GM12874 (cell line): ENCODE results near the gene PSMG3.

Experiments
- CTCF ChIP-seq: IDR thresholded peaks from 2 replicates; pipeline ENCODE4 v1.5.1; 2011; ENCODE audit warnings: low read depth, mild to moderate bottlenecking, control low read depth, low read length, moderate library complexity; ENCODE audit not compliant: insufficient read depth

PSMG3 gene

DNA sequence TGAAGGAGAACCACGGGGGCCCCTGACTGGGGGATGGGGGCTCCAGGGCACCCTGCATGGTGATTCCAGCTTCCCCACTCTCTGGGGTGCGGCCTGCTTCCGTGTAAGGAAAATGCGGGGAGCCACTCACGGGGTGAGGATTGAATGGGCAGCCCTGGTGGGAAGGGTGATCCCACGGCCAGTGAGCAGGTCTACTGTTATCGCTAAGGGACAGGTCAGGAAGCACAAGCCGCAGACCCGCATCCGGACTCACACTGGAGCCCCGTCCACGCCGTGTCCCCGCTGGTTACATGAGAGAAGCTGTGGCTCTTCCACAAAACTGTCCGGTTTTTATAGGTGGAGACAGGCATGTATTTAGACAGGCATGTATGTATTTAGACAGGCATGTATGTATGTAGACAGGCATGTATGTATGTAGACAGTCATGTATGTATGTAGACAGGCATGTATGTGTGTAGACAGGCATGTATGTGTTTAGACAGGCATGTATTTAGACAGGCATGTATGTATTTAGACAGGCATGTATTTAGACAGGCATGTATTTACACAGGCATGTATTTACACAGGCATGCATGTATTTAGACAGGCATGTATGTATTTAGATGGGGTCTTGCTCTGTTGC, 5.7 kb downstream of the PSMG3 start:
- no peak for TF ChIP-seq CTCF

DNA sequence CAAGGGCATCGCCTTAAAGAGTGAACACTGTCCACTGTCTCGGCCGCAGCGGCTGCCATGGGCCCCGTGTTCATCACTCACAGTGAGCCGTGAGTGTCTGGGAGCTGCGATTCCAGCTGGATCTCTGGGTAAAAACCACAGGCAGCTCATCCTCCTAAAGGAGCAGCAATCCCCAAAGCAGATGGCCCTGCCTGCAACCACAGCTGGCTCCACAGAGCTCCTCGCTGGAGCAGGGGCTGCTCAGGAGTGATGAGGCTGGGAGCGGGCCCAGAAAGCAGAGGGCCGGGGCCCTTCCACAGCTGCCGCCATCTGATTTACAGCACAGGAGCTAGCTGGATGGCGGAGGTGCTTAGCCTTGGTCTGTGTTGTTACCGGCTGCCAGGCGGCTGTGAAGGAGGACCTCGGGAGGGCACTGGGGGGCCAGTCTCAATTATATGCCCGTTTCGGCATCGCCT, 7.2 kb downstream of the PSMG3 start:
- no peak for TF ChIP-seq CTCF

GRCh38 chr7:1562116-1562515, 7.7 kb downstream of the PSMG3 start:
- TF ChIP-seq CTCF = no peak

GRCh38 chr7:1561036-1561940, 8.5 kb downstream of the PSMG3 start:
- TF ChIP-seq CTCF = no peak

DNA sequence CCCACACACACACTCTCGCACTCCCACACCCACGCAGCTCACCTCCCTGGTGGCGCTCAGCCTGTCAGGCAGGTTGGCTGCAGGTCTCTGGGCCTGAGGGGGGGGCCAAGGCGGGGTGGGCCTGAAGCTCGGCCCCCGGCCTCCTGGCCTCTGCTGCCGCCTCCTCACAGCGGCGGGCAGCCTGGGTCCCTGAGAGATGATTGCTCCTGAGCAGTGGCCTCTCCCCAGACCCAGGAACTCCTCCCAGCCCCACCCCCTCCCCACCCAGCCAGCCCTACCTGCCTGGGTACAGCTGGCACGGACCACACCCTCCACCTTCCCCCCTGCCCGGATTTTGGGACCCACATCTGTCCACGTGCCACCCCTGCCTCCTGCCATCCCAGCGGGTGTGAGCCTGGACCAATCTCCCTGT, 9.2 kb downstream of the PSMG3 start:
- no peak for TF ChIP-seq CTCF

DNA sequence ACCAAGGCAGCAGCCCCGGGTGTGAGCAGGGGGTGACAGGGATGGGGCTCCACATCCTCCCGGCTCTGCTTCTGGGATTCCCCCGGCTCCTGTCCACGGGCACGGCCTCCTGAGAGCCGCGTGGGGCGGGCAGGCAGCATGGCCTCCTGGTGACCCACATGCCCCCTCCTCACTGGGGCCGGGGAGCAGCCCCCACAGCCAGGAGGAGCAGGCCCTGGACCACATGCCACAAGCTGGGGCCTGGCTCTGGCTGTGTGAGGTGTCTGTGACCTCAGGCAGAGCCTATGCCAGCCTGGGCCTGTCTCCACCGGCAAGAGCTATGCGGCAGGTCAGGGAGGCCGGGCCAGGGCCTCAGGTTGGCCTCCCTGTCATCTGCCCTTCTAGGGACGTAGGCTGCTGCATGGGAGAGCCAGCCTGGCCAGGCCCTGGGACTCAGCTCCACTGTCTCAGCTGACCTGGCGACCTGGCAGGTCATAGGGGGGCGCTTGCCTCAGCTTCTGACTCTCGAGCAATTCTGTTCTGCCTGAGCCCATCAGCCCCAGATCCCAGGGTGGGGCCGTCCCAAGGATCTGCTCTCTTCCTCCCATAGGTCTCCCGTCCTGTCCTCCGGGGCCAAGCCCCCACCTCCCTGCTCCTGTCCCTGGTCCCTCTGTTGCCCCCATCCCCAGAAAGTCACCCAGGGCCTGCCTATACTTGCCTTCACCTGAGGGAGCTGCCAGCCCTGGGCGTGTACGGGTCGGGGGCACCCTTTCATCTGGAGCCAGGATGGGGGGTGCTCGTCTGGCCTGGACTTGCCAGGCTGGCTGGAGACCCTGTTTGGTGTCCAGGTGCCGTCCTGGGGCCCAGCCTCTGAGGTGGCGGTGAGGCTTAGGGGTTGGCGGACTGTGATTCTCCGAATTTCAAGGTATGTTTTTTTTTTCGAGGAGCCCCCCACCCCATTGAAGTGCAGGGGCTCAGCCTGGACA, 9.9 kb downstream of the PSMG3 start:
- no peak for TF ChIP-seq CTCF
